Vagina (tissue), 2 donors: ENCODE data around the gene SCN8A. TPM values are rescaled to one million over a fixed set of nuclear protein-coding genes. Genes with fewer than 3 reads are reported as not detected.
"Not testable (repeated sequence)": the region's sequence is repeated elsewhere in the genome, so short reads cannot be mapped to it uniquely, and the experiment has no call there.

Experiments
- DNase-seq, 2 donors: peaks; one replicate each; pipeline ENCODE4 v3.0.0-alpha.2; 2017; ENCODE audit errors: extremely low spot score in 2 of 2
- H3K27ac ChIP-seq: fragments of 200-600 bp; sonication (generic); one replicate; pipeline ENCODE4 v1.5.1; 2019
- H3K27me3 ChIP-seq: fragments of 200-600 bp; sonication (generic); one replicate; pipeline ENCODE4 v1.5.1; 2019
- H3K36me3 ChIP-seq, 2 donors: fragments of 200-600 bp; sonication (generic); one replicate each; pipeline ENCODE4 v1.5.1; 2017 to 2019
- H3K4me1 ChIP-seq: fragments of 200-600 bp; sonication (generic); one replicate; pipeline ENCODE4 v1.5.1; 2019
- H3K4me3 ChIP-seq, 2 donors: fragments of 200-600 bp; sonication (generic); 1 replicate in 1 of 2; 2 replicates in 1 of 2; pipeline ENCODE4 v1.5.1; 2016 to 2019
- H3K9me3 ChIP-seq: fragments of 200-600 bp; sonication (generic); one replicate; pipeline ENCODE4 v1.5.1; 2019
- CTCF ChIP-seq, 3 experiments: fragments of 450-650 bp in 2 of 3; fragments of 200-600 bp in 1 of 3; sonication (generic) in 1 of 3; IDR thresholded peaks; one replicate each; pipeline ENCODE4 v1.5.1; 2017 to 2019; ENCODE audit warnings: antibody characterized with exemption in 3 of 3, mild to moderate bottlenecking in 2 of 3, moderate library complexity in 2 of 3
- POLR2A ChIP-seq, 2 donors: fragments of 450-650 bp; IDR thresholded peaks; one replicate each; pipeline ENCODE4 v1.6.1; 2017; ENCODE audit warnings: antibody characterized with exemption in 2 of 2, mild to moderate bottlenecking in 2 of 2, moderate library complexity in 2 of 2
- POLR2AphosphoS5 ChIP-seq, 2 donors: sonication (generic); formaldehyde crosslinking; IDR thresholded peaks; one replicate each; pipeline ENCODE4 v1.9.0; 2017; ENCODE audit warnings: antibody characterized with exemption in 2 of 2, mild to moderate bottlenecking in 2 of 2, low read depth in 1 of 2; ENCODE audit not compliant: insufficient read depth in 1 of 2
- intact Hi-C: fragments of 100-400 bp; cut with DNase I; formaldehyde crosslinking; loops from one replicate; pipeline ENCODE4 v1.15.1; 2023
- total RNA-seq: library from RNA; depleted of rRNA; stranded (reverse); fragments of >200 nt; gene quantifications from one replicate; pipeline ENCODE4 v1.2.3, GENCODE V29; 2016

The SCN8A gene
- total RNA-seq, 1 donor from 2014 or later: 3.7 TPM

- Histone ChIP-seq H3K36me3 (no peaks in the 10 kb centered on the region), H3K9me3 (no peaks in the 10 kb centered on the region), H3K27me3 (no peaks in the 10 kb centered on the region), H3K4me3 (no peak overlapping the region), H3K27ac (no peak overlapping the region), H3K4me1 (no peaks in the 10 kb centered on the region)
- TF ChIP-seq POLR2A (IDR thresholded peaks at IDR 0.05) (no peak), POLR2AphosphoS5 (IDR thresholded peaks at IDR 0.05; ENCODE audit: insufficient read depth in 1 of 2, low read depth in 1 of 2) (no peak), CTCF (IDR thresholded peaks at IDR 0.05) (no peak)
- intact Hi-C loops: no loop called here
- DNase-seq: no peak
Measured at GRCh38 chr12:51601241-51601640, 10.2 kb downstream of the SCN8A start.

GRCh38 chr12:51605896-51606295 lies 14.9 kb downstream of the SCN8A start:
- H3K27ac ChIP-seq, H3K36me3 ChIP-seq, intact Hi-C loops, H3K9me3 ChIP-seq, H3K4me3 ChIP-seq, H3K27me3 ChIP-seq, H3K4me1 ChIP-seq, DNase-seq: not testable (repeated sequence)

GRCh38 chr12:51607197-51607596 lies 16.2 kb downstream of the SCN8A start:
- H3K4me3 ChIP-seq, DNase-seq, H3K27me3 ChIP-seq, H3K4me1 ChIP-seq, H3K27ac ChIP-seq, H3K9me3 ChIP-seq, H3K36me3 ChIP-seq, intact Hi-C loops: not testable (repeated sequence)

- Histone ChIP-seq H3K27ac (no peak overlapping the region), H3K4me1 (no peaks in the 10 kb centered on the region), H3K4me3 (no peak overlapping the region), H3K27me3 (no peaks in the 10 kb centered on the region), H3K36me3 (no peaks in the 10 kb centered on the region), H3K9me3 (no peaks in the 10 kb centered on the region)
- TF ChIP-seq CTCF (IDR thresholded peaks at IDR 0.05) (no peak), POLR2AphosphoS5 (IDR thresholded peaks at IDR 0.05; ENCODE audit: insufficient read depth in 1 of 2, low read depth in 1 of 2) (no peak), POLR2A (IDR thresholded peaks at IDR 0.05) (no peak)
- intact Hi-C loops: no loop called here
- no peak for DNase-seq
Measured at GRCh38 chr12:51620448-51620847, 29.4 kb downstream of the SCN8A start.

- Histone ChIP-seq H3K27ac (no peak overlapping the region), H3K27me3 (no peaks in the 10 kb centered on the region), H3K36me3 (no peaks in the 10 kb centered on the region), H3K4me1 (no peaks in the 10 kb centered on the region), H3K4me3 (no peak overlapping the region), H3K9me3 (no peaks in the 10 kb centered on the region)
- no peak for DNase-seq
- TF ChIP-seq POLR2A (IDR thresholded peaks at IDR 0.05) (no peak), CTCF (IDR thresholded peaks at IDR 0.05) (no peak), POLR2AphosphoS5 (IDR thresholded peaks at IDR 0.05; ENCODE audit: insufficient read depth in 1 of 2, low read depth in 1 of 2) (no peak)
- intact Hi-C loops: no loop called here
Measured at GRCh38 chr12:51621156-51621922, 30.3 kb downstream of the SCN8A start.

- no peaks in the 10 kb centered on the region for H3K4me1 ChIP-seq
- no peak for DNase-seq
- no peak overlapping the region for H3K4me3 ChIP-seq
- no peak for TF ChIP-seq POLR2AphosphoS5 (IDR thresholded peaks at IDR 0.05; ENCODE audit: insufficient read depth in 1 of 2, low read depth in 1 of 2)
- TF ChIP-seq CTCF (IDR thresholded peaks at IDR 0.05): no peak
- TF ChIP-seq POLR2A (IDR thresholded peaks at IDR 0.05): no peak
- no peaks in the 10 kb centered on the region for H3K9me3 ChIP-seq
- no peaks in the 10 kb centered on the region for H3K27me3 ChIP-seq
- intact Hi-C loops: no loop called here
- H3K36me3 ChIP-seq: no peaks in the 10 kb centered on the region
- no peak overlapping the region for H3K27ac ChIP-seq
Measured at GRCh38 chr12:51622564-51622963, 31.5 kb downstream of the SCN8A start.
